Stimulated activated CD4-positive, alpha-beta T cell treated with anti-CD3 and anti-CD28 coated beads, Interleukin-12 subunit alpha, Interleukin-12 subunit beta, amount 100 ng/mL, for 48 hours (primary cell): ENCODE measurements around the gene BST1.
"Not testable (repeated sequence)": the region's sequence is repeated elsewhere in the genome, so short reads cannot be mapped to it uniquely, and the experiment has no call there.

ENCODE experiments used
- DNase-seq, 3 donors: peaks; one replicate each; pipeline ENCODE4 v3.0.0-alpha.2; 2020; ENCODE audit warnings: low read depth in 2 of 3, low spot score in 1 of 3

The BST1 gene

DNA sequence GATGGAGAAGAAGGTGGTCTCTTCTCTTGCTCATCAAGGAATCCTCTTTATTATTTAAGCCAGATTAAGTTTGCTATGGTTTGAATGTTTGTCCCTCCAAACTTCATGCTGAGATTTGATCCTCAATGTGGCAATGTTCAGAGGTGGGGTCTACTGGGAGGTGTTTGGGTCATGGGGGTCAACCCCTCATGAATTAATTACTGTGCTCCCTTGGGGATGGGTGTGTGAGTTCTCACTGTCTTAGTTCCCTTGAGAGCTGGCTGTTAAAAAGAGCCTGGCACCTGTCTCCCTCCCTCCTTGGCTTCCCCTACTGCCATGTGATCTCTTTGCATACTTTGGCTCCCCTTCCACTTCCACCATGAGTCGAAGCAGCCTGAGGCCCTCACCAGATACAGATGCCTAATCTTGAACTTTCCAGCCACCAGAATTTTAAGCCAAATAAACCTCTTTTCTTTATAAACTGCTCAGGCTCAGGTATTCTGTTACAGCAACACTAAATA, 39.3 kb downstream of the BST1 start:
- DNase-seq, result no peak

DNA sequence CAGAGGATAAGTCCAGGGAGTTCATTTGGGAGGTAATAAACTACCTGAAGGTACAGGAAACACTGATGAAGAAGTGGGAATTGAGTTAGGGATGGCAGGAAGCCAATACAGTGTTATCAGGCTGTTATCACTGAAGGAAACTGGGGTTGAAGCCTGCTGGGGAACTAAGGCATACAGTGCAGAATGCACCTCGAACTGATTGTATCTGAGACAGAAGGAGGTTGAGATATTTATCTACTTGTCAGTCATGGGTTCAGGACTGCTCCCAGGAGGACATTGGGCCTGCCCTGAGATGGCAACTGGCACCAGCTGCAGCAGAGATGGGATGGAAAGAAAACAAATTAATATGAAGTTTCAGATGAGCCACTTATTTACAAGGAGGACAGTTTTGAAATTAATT, 39.8 kb downstream of the BST1 start:
- DNase-seq, result no peak

DNA sequence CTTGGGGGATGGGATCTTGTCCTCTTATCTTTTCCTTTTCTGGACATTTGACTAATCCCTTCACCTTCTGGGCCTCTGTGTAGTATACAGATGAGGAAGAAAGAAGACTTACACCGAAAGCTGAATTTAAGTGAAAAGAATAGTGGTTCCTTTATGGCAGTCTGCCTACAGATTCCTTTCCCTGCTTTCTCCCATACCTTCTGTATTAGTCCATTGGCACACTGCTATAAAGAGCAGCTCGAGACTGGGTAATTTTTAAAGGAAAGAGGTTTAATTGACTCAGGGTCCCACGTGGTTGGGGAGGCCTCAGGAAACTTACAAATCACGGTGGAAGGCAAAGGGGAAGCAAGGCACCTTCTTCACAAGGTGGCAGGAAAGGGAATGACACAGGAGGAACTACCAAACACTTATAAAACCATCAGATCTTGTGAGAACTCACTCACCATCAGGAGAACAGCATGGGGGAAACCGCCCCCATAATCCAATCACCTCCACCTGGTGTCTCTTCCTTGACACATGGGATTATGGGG, 41.2 kb downstream of the BST1 start:
- DNase-seq, result no peak

DNA sequence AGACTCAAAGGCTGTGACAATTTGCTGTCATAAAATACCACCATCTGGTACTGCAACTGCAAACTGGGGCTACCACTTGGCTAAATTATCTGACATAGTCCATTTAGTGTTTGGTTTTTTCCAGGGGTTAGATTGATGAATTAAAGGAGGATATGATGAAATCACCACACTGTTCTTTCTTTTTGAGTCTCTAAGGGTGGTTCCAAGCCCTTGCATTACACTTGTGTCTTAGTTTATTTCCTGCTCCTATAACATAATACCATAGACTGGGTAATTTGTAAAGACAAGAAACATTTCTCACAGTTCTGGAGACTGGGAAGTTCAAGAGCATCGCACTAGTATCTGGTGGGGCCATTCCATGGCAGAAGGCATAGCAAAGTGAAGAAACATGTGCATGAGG, 43.2 kb downstream of the BST1 start:
- DNase-seq, result no peak

DNA sequence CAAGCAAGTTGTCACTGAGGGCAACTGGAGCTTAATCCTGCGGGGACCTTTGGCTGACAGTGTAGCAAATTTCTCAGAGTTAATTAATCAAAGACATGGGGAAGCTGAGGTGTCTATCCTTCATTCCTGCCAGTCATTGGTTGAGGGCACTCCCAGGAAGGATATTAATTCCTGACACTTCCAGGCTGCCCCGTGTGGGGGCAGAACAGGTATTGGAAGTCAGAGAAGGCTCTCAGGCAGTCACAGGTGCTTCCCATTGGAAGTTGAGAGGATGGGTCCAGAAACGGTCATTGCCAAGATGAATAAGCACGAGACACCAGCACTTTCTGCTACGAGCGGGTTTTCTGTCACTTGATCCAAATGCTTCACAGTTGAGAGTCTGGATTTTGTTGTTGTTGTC, 46.1 kb downstream of the BST1 start:
- DNase-seq, result no peak

DNA sequence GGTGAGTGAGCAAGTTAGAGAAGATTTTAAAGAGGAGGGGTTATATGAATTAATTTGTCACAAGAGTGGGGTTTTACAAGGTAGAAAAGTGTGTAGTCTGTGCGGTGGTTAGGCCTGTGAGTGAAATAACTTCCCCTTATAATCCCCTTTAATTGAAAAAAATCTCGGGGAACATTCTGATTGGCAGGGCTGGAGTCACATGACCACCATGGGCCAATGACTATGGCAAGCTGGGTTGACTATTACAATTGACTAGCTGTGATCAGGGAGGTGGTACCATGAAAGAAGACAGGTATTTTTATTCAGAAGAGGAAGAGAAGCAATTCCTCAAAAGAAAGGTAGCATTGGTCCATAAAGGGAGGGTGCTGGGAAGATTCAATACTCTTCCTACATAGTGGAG, 48.3 kb downstream of the BST1 start:
- no peak for DNase-seq

DNA sequence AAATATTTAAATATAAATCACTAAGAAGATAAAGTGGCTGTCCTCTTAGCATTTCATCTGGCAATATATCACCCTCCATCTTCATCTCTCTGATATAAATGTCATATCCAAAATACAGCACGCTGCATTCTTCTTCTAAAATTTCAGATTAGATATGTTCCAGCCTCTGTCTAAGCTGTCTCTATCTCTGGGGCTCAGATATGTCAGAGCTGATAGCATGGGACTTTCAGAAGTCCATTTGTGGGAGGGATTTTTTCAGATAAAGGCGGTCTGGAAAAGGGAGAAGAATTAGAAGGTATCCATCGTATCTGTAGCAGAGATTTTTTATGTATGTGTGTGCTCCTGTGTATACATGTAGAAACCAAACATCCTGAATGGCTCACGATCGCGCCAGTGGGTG, 50.2 kb downstream of the BST1 start:
- DNase-seq, result no peak

DNA sequence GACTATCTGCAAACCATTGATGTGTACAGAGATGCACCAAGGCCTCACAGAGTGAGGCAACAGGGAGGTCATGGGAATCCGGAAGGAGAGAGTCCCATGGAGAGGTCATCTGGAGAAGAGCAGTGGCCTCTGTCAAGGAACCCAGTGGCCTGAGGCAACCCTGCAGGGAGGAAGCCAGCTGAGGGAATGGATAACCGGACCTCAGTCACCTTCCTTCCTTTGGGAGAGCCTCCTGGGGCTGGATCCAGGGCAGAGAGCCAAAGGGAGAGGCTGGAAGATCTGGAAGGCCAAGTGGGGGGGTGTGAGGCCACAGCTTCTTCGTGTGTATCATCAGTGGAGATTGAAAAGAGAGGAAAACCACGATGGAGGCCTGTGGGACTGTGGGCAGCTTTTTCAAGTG, 50.9 kb downstream of the BST1 start:
- no peak for DNase-seq

DNA sequence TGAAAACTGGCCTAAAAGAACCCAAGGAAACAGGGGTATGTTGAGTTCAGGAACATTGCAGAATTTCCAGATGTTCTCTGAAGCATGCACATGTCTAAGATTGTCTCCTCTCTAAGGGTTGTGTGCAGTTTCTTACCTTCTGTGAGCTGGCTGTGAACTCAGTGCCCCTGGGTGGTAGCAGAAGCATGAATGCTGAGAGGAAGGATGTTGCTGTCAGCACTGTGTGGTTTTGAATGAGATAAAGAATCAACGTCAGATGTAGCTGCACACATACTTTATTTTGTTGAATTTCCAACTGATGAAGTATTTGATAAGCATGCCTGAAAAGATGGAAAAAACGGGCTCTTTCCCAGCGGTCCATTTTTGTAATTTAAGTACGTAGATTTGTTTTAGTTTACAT, 51.5 kb downstream of the BST1 start:
- DNase-seq, result peak in 1 of 3 donors; percentile 38

DNA sequence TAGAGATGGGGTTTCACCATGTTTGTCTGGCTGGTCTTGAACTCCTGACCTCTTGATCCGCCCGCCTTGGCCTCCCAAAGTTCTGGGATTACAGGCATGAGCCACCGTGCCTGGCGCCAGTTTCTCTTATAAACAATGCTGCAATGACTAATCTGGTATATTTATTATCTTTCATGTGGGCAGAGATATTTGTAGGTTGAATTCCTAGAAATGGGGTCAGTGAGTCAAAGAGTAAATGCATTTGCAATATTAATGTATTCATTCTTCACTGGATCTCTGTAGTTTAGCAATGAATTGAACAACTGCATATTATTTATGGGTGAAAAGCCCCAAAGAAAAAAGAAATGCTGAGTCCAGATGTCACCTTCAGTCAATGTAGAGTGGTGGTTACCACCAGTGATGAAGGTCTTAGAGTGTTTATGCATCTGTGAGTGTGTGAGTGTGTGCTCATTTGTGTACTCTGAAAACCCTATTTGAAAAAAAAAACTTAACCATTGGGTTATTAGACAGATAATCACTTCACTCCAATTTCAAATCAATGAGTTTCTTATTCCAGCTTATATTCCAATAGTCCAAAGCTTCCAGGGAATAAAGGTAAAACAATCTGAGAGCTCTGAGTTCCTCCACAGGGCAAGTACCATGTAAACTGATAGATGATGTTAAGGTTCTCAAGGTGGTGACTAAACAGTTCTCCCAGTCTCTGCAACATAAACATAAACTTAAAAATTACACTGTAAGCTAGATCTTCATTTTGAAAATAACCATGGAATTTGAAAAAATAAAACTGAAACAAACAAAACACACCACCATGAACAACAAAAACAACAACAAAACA, 52.7 kb downstream of the BST1 start:
- DNase-seq, result peak; percentile 40 to 69 (median 60)

DNA sequence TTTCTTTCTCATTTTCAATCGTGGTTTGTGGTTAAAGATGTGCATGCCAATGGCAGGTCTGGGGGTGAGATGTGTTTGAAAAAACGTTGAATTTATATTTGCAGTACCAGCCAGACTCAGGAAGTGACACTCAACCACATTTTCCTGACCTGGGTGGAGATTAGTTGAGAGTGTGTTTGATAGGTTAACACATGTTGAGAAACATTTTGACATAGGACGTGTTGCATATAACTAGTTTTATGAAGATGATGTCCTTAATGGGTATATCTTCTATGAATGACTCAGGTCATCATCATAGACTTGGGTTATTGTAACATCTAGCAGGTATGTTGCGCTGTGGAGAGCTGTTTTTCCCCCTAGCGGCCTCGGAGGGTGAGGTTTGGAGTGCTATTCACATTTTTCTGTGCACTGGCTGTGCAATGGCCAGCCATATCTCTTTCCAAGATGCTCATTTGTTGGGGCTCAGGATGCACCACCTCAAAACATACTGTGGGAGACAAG, 53.5 kb downstream of the BST1 start:
- peak; percentile 64 to 77 (median 73) for DNase-seq

DNA sequence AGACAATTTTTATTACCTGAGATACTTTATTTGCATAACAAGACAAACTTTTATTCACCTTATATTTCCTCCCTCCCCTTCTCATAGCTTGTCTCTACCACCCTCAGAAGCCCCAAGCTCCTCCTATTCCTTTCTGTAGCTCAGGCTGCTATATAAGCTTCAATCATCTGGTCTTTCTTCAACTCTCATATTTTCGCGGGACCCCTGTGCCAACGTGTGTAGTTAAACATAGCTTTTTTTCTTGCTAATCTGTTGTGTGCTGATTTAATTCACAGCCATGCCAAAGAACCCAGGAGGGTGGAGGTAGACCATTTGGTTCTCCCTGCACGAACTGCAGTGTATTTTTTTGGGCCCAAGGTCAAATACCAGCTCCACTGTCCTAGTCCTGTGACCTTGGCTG, 54.2 kb downstream of the BST1 start:
- no peak for DNase-seq

DNA sequence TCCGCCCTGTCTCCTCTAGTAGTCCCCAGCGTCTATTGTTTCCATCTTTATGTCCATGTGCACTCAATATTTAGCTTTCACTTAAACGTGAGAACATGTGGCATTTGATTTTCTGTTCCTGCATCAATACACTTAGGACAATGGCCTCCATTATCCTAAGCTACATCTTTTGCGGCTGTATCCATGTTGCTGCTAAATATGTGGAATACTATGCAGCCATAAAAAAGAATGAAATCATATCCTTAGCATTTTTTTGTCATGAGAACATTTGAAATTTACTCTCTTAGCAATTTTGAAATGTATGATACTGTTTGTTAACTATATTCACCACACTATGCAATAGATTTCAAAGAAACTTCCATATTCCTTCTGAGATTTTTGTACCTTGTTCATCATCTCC, 55.4 kb downstream of the BST1 start:
- DNase-seq, result no peak

DNA sequence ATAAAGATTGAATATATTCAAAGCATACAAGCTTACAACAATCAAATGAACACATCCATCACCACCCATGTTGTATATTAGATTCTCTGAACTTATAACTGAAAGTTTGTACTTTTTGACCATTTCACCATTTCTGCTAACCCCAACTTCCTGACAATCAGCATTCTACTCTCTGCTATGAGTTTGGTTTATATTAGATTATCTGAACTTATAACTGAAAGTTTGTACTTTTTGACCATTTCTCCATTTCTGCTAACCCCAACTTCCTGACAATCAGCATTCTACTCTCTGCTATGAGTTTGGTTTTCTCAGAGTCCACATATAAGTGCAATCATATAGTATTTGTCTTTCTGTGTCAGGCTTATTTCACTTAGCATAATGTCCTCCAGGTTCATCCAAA, 59.6 kb downstream of the BST1 start:
- DNase-seq, result not testable (repeated sequence)

DNA sequence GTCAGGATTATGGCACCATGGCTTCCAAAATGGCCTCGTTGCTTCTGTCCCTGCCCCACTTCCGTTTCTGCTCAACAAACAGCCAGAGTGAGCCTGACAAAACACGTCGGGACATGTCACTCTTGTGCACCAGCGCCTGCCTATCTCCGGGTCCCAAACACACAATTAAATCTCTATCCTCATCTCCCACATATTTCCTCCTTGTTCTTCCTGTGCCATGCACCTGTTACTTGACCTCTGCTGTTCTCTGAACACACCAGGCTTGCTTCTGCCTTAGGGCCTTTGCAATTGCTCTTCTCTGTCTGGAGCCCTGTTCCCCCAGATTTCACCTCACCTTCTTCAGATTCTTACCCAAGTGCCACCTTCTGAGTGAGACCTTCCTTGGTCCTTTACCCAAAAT, 62.5 kb downstream of the BST1 start:
- no peak for DNase-seq

DNA sequence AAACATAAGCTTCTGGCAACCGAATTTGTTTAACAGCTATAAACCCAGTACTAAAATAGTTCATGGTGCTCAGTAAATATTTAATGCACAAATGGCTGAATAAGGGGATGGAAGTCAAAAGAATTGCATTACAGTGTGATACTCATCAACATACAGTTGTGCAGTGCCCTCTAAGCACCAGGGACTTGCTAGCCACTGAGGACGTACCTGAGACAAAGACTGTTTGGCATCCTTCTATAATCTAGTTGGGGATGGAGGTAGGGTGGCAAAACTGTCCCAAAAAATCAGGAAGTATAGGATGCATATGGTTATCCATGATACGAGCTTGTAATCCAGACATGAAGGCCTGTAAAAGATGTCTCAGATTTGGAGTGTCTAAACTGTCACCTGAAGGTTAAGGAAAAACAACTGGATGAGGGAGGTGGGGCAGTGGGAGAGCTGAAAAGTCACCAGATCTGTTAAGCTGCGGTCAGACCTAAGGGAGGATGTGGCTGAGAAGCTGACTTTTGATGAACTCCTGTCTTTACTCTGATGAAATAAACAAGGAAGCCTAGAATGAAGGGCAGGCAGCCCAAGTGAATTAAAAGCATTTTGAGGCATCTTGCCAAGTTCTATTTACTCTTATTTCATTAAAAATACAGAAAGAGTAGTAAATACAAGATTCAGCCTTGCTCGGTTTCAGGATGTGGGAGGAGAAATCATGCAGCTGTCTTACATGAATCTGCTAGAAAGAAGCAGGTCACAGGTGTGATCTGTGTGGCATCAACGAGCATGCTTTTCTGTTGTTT, 63.2 kb downstream of the BST1 start:
- peak; percentile 16 to 32 (median 26) for DNase-seq

DNA sequence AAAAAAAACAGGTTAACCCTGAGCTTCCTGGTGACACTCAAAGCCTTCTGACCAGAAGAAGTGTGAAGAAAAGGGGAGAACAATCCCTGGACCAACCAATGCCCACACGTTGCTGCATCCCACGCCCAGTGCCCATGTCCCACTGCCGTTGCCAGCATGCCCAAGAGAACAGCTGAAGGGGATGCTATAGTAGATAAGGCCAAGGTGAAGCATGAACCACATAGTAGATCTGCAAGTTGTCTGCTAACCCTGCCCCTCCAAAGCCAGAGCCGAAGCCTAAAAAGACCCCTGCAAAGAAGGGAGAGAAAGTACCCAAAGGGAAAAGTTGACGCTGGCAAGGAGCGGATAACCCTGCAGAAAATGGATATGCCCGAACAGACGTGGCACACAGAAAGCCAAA, 64.0 kb downstream of the BST1 start:
- DNase-seq, result no peak

DNA sequence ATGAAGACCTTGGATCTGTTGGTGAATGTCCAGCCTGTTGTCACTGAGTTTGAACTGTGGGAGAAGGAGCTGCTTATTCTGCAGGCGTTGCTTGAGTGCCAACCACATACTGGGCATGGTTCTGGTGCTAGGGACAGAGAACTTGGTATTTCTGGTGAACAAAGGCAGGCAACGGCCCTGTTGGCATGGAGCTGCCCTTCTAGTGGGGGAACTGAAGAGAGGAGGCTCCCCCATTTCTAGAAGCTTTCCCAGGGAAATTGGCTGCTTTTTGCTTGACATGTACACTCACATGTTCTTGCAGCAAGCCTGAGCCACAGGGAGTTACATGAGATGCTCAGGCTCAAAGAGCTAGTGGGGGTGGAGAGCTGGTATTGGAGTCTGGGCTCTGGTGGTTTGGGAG, 66.3 kb downstream of the BST1 start:
- no peak for DNase-seq

DNA sequence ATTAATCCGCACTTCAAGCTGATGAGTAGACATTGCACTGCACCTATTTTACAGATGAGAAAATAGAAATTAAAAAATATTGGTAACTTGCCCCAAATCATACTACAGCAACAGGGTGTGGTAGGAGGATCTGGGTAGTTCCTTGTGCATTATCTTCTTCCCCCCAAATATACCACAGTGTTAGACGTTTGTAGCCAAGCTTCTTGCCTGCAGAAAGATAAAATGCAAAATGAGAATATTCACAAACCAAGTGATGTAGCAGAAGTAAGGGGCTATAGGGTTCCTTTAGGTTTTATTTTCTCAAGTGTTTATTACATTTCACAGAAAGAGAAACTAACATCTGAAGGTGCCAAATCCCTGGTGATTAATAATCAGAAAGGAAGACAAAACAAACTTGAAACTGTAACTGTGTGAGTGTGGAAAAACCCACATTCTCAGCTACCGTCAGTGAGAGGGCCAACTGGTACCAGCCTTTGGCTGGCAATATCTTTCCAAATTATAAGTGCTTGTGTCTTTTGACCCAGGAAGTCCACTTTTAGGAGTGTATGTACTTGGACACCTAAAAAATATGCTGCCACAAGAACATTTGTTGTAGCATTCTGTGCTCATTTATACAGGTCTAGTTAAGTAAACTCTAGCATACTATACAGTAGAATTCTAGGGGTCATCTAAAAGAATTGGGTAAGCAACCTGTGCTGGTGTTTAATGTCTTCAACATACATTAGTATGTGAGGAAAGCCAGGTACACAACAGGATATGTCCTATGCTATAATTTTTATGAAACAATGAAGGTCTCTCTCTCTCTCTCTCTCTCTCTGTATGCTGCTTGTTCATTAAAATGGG, 68.6 kb downstream of the BST1 start:
- DNase-seq, result no peak

DNA sequence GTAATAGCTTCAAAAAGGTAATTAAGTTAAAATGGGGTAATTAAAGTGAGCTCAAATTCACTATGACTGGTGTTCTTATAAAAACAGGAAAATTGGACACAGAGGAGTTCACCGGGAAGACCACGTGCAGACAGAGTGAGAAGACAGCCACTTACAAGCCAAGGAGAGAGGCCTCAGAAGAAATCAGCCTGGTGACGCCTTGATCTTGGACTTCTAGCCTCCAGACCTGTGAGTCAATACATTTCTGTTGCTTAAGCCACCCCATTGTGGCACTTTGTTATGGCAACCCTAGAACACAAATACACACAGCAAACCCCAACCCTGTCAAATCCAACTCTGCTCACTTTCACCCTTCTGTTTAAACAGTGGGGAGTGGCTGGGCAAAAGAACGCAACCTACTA, 71.2 kb downstream of the BST1 start:
- DNase-seq, result no peak
